OCI-LY7 (cell line): ENCODE data around the gene RBP5. TPM values are rescaled to one million over a fixed set of nuclear protein-coding genes. Genes with fewer than 3 reads are reported as not detected.

Experiments used
- BruUV-seq: library from RNA; stranded (reverse); fragments of 400-500 nt; replicated peaks from 2 replicates; lab custom pipeline; 2021; lab: Mats Ljungman, UMichigan
- CTCF ChIA-PET: fragments of 300-600 bp; sonication (Branson Sonifier 250); formaldehyde crosslinking; loops from one replicate; lab custom pipeline; 2022; ENCODE audit warnings: antibody characterized with exemption; ENCODE audit not compliant: unreplicated experiment; lab: Charles Lee
- POLR2A ChIA-PET: fragments of 300-600 bp; sonication (Branson Sonifier 250); formaldehyde crosslinking; loops from one replicate; lab custom pipeline; 2022; ENCODE audit warnings: antibody characterized with exemption; lab: Charles Lee
- DNase-seq: peaks from one replicate; pipeline ENCODE4 v3.0.0-alpha.2; 2015; ENCODE audit warnings: low spot score
- H2AFZ ChIP-seq: fragments of 200-600 bp; sonication (generic), shearing (Covaris generic); 2 replicates; pipeline ENCODE4 v1.6.1; 2014; ENCODE audit warnings: mild to moderate bottlenecking, antibody characterized with exemption, low read length, moderate library complexity
- H3K27ac ChIP-seq: fragments of 200-600 bp; sonication (generic); 2 replicates; pipeline ENCODE4 v1.5.1; 2014; ENCODE audit warnings: mixed run types, low read depth, mild to moderate bottlenecking, moderate library complexity, low read length, inconsistent platforms; ENCODE audit not compliant: poor library complexity, severe bottlenecking
- H3K36me3 ChIP-seq: fragments of 200-600 bp; sonication (generic); 2 replicates; pipeline ENCODE4 v1.6.1; 2014; ENCODE audit warnings: mild to moderate bottlenecking, antibody characterized with exemption, low read length, moderate library complexity, mixed read lengths; ENCODE audit not compliant: insufficient read depth
- H3K4me1 ChIP-seq: fragments of 200-600 bp; sonication (generic); 2 replicates; pipeline ENCODE4 v1.5.1; 2014; ENCODE audit warnings: mild to moderate bottlenecking, low read length; ENCODE audit not compliant: insufficient read depth, poor library complexity, severe bottlenecking
- H3K4me2 ChIP-seq: fragments of 200-600 bp; sonication (generic); 2 replicates; pipeline ENCODE4 v1.6.1; 2014; ENCODE audit warnings: mild to moderate bottlenecking, low read length
- H3K4me3 ChIP-seq: fragments of 200-600 bp; sonication (generic); 2 replicates; pipeline ENCODE4 v1.5.1; 2014; ENCODE audit warnings: mild to moderate bottlenecking, low read depth, low read length; ENCODE audit not compliant: poor library complexity, severe bottlenecking
- H3K79me2 ChIP-seq: fragments of 200-600 bp; sonication (generic); 2 replicates; pipeline ENCODE4 v1.6.1; 2016; ENCODE audit warnings: low read depth, mild to moderate bottlenecking, low read length, moderate library complexity, mixed read lengths; ENCODE audit not compliant: insufficient read depth
- H3K9me2 ChIP-seq: fragments of 200-600 bp; sonication (generic); 2 replicates; pipeline ENCODE4 v1.6.1; 2016; ENCODE audit warnings: mild to moderate bottlenecking, low read length, mixed read lengths; ENCODE audit not compliant: insufficient read depth
- H3K9me3 ChIP-seq: fragments of 200-600 bp; sonication (generic); 2 replicates; pipeline ENCODE4 v1.6.1; 2014; ENCODE audit warnings: mild to moderate bottlenecking, mixed run types, low read length, mixed read lengths
- H4K20me1 ChIP-seq: fragments of 200-600 bp; sonication (generic); 2 replicates; pipeline ENCODE4 v1.6.1; 2014; ENCODE audit warnings: mild to moderate bottlenecking, antibody characterized with exemption, low read length, moderate library complexity, mixed read lengths; ENCODE audit not compliant: insufficient read depth
- CTCF ChIP-seq: fragments of 200-600 bp; sonication (generic); conservative IDR thresholded peaks from 2 replicates; pipeline ENCODE4 v1.5.1; 2014; ENCODE audit warnings: mild to moderate bottlenecking, antibody characterized with exemption, low read length, moderate library complexity, mixed read lengths
- EZH2phosphoT487 ChIP-seq: fragments of 200-600 bp; sonication (generic); IDR thresholded peaks from 2 replicates; pipeline ENCODE4 v1.6.1; 2018; ENCODE audit warnings: low read depth, borderline replicate concordance, mild to moderate bottlenecking, mixed run types, antibody characterized with exemption, low read length, moderate library complexity, mixed read lengths
- intact Hi-C: fragments of 100-400 bp; cut with micrococcal nuclease; formaldehyde crosslinking; loops from one replicate; pipeline ENCODE4 v1.10.0; 2022; ENCODE audit not compliant: unreplicated experiment
- total RNA-seq, 2 experiments: library from RNA; depleted of rRNA in 1 of 2; stranded (reverse); fragments of >200 nt in 1 of 2; shearing (Covaris generic) in 1 of 2; gene quantifications; 2 replicates each; pipeline ENCODE4 v1.2.3, GENCODE V29; 2014 to 2022

Gene RBP5
- total RNA-seq, 2 experiments from 2014 or later, result 0.70 TPM; not detected in 1

GRCh38 chr12:7161327-7161726, 32.6 kb upstream of the RBP5 start:
- POLR2A ChIA-PET, result no interaction called here
- intact Hi-C loops, result no loop called here
- CTCF ChIA-PET, result no interaction called here

GRCh38 chr12:7160183-7160582, 31.5 kb upstream of the RBP5 start:
- POLR2A ChIA-PET, result no interaction called here
- H3K4me1 ChIP-seq, result no peaks in the 10 kb centered on the region
- no TSS peak for BruUV-seq
- no peaks in the 10 kb centered on the region; the same call in 1 of the 2 replicates for H3K9me3 ChIP-seq
- DNase-seq, result no peak
- no peak overlapping the region for H3K4me3 ChIP-seq
- H3K9me2 ChIP-seq, result no peaks in the 10 kb centered on the region
- TF ChIP-seq CTCF (no peak), EZH2phosphoT487 (no peak)
- no peaks in the 10 kb centered on the region for H4K20me1 ChIP-seq
- H3K36me3 ChIP-seq, result no peaks in the 10 kb centered on the region
- H2AFZ ChIP-seq, result no peak overlapping the region
- intact Hi-C loops, result no loop called here
- no peak overlapping the region for H3K4me2 ChIP-seq
- CTCF ChIA-PET, result no interaction called here
- no peak overlapping the region for H3K27ac ChIP-seq
- no peaks in the 10 kb centered on the region for H3K79me2 ChIP-seq

More at GRCh38 chr12:7161327-7161726, 32.6 kb upstream of the RBP5 start:
- Histone ChIP-seq H3K36me3 (no peaks in the 10 kb centered on the region), H3K9me3 (no peaks in the 10 kb centered on the region; the same call in 1 of the 2 replicates), H3K4me2 (no peak overlapping the region), H2AFZ (no peak overlapping the region), H3K4me1 (no peaks in the 10 kb centered on the region), H3K79me2 (no peaks in the 10 kb centered on the region), H4K20me1 (no peaks in the 10 kb centered on the region), H3K9me2 (no peaks in the 10 kb centered on the region), H3K4me3 (no peak overlapping the region), H3K27ac (no peak overlapping the region)
- no peak for DNase-seq
- no TSS peak for BruUV-seq
- TF ChIP-seq EZH2phosphoT487 (no peak), CTCF (no peak)

- H3K79me2 ChIP-seq, result no peaks in the 10 kb centered on the region
- H3K36me3 ChIP-seq, result no peaks in the 10 kb centered on the region
- no peak overlapping the region for H3K4me3 ChIP-seq
- H3K9me3 ChIP-seq, result no peaks in the 10 kb centered on the region
- DNase-seq, result no peak
- no peaks in the 10 kb centered on the region for H3K9me2 ChIP-seq
- no peak for TF ChIP-seq EZH2phosphoT487
- TF ChIP-seq CTCF, result no peak
- POLR2A ChIA-PET, result interaction anchor here (0.6 kb wide), 1 partner anchor 60 kb away, joined by 3 read pairs; no protein-coding TSS in a partner anchor
- H3K27ac ChIP-seq, result no peak overlapping the region
- intact Hi-C loops, result no loop called here
- no peak overlapping the region for H2AFZ ChIP-seq
- H3K4me2 ChIP-seq, result no peak overlapping the region
- no TSS peak for BruUV-seq
- no peaks in the 10 kb centered on the region for H3K4me1 ChIP-seq
- CTCF ChIA-PET, result no interaction called here
- no peaks in the 10 kb centered on the region for H4K20me1 ChIP-seq
Observed at GRCh38 chr12:7158781-7159609, 30.3 kb upstream of the RBP5 start.
